ENCODE data around the gene USP20. TPM values are rescaled to one million over a fixed set of nuclear protein-coding genes. Genes with fewer than 3 reads are reported as not detected.
A peak's percentile ranks its signal among the peaks of the same experiment; 100 is the strongest.

The USP20 gene
- total RNA-seq, 2 donors from 2014 or later: 34.7 to 44.3 TPM

DNA sequence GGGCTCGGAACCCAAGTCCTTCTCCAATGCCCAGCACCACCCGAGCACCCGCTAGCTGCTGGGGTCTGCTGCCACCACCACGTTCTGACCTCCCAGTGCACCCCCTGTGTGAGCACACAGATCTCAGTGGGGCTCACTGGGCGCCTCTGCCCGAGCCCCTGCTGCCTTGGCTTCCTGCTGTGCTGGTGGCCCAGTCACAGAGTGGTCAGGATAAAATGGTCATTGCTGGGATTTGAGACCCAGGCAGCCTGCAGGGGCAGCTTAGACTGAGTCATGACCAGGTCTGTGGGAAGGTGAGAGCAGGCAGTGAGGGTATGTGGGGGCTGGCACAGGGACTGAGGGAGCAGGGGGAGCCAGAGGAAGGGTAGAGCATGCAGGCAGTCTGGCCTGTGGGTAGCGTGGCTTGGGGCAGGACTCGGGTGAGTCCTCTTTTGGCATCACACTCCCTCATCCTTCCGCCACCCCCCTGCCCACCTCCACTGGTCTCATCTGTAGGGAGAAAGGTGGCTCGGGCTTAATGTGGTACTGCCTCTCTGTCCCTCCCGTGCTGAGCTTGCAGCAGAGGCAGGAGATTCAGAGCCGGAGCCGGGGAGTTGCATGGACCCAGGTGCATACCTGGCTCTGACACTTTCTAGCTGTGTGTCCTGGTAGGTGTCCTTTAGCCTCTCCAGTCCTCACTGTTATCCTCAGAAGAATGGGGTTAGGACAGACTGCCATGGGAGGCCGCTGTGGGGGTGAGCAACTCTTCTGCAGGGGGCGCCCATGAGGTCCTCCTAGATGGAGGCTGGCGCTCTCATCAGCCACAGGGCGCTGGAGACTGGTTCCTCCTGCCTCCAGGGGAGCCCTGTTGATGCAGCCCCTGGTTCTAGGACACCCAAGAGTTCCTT, 32.1 kb downstream of the USP20 start:
- no peak for DNase-seq (ENCODE audit: low spot score)
- ATAC-seq: no peak
- Mint-ChIP-seq H3K9me3 (no peaks in the 10 kb centered on the region), H3K4me1 (ENCODE audit: low read depth in 2 of 2) (peaks cover 35 to 42% of the 10 kb centered on the region in 2 donors), H3K4me3 (no peak overlapping the region), H3K27ac (peak overlapping the region in 1 of 2 donors; percentile 51), H3K36me3 (peaks cover 4% of the 10 kb centered on the region), H3K27me3 (no peaks in the 10 kb centered on the region)

DNA sequence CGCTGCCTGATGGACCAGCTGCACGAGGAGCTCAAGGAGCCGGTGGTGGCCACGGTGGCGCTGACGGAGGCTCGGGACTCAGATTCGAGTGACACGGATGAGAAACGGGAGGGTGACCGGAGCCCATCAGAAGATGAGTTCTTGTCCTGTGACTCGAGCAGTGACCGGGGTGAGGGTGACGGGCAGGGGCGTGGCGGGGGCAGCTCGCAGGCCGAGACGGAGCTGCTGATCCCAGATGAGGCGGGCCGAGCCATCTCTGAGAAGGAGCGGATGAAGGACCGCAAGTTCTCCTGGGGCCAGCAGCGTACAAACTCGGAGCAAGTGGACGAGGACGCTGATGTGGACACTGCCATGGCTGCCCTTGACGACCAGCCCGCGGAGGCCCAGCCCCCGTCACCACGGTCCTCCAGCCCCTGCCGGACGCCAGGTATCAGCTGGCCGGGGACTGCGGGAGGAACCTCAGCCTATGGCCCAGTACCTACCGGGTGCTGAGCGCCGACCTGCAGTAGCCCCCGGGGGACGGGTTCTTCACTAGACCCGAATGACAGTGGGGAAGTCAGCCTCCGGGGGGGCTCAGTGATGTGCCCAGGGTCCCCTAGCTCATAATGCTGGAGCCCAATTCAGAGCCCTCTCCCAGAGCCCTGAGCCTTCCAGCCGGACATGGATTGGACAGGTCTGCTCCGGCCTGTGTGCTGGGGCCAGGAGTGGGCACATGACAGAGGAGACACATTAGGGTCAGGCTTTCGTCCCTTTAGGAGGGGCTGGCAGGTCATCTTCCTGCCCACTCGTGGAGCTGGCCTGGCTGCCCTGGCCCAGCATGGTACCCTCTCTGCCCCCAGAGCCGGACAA, 33.0 kb downstream of the USP20 start:
- peaks cover 4% of the 10 kb centered on the region for H3K36me3 Mint-ChIP-seq
- peaks cover 31 to 38% of the 10 kb centered on the region in 2 donors for H3K4me1 Mint-ChIP-seq (ENCODE audit: low read depth in 2 of 2)
- DNase-seq (ENCODE audit: low spot score): no peak

DNA sequence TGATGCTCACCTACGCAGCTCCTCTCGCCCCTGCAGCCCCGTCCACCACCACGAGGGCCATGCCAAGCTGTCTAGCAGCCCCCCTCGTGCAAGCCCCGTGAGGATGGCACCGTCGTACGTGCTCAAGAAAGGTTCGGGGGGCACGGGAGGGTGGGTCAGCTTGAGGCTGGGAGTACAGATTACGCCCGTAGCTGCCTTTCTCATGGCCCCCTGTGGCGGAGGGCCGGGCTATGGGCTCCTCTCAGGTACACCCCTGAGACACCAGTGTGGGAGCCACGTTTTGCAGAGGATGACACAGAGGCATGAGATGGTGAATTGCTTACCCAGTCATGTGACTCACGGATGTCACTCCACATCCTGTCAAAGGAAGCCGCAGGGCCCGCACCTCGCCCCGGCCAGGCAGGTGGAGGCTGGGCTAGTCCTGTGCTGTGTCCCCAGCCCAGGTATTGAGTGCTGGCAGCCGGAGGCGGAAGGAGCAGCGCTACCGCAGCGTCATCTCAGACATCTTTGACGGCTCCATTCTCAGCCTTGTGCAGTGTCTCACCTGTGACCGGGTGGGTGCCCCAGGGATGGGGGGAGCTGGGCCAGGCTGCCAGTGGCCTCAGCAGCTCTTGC, 33.7 kb downstream of the USP20 start:
- Mint-ChIP-seq H3K4me1 (ENCODE audit: low read depth in 2 of 2) (peaks cover 24 to 39% of the 10 kb centered on the region in 2 donors), H3K4me3 (peak overlapping the region; percentile 27), H3K27me3 (no peaks in the 10 kb centered on the region), H3K27ac (peak overlapping the region; percentile 62 to 84), H3K36me3 (peaks cover 4% of the 10 kb centered on the region), H3K9me3 (no peaks in the 10 kb centered on the region)
- ATAC-seq (peak; percentile 89 to 93), DNase-seq (ENCODE audit: low spot score) (peak; percentile 79)

More for the DNA sequence above, 33.0 kb downstream of the USP20 start:
- no peaks in the 10 kb centered on the region for H3K9me3 Mint-ChIP-seq
- peak overlapping the region; percentile 27 for H3K4me3 Mint-ChIP-seq
- H3K27ac Mint-ChIP-seq: peak overlapping the region; percentile 62 to 84
- no peak for ATAC-seq
- no peaks in the 10 kb centered on the region for H3K27me3 Mint-ChIP-seq

DNA sequence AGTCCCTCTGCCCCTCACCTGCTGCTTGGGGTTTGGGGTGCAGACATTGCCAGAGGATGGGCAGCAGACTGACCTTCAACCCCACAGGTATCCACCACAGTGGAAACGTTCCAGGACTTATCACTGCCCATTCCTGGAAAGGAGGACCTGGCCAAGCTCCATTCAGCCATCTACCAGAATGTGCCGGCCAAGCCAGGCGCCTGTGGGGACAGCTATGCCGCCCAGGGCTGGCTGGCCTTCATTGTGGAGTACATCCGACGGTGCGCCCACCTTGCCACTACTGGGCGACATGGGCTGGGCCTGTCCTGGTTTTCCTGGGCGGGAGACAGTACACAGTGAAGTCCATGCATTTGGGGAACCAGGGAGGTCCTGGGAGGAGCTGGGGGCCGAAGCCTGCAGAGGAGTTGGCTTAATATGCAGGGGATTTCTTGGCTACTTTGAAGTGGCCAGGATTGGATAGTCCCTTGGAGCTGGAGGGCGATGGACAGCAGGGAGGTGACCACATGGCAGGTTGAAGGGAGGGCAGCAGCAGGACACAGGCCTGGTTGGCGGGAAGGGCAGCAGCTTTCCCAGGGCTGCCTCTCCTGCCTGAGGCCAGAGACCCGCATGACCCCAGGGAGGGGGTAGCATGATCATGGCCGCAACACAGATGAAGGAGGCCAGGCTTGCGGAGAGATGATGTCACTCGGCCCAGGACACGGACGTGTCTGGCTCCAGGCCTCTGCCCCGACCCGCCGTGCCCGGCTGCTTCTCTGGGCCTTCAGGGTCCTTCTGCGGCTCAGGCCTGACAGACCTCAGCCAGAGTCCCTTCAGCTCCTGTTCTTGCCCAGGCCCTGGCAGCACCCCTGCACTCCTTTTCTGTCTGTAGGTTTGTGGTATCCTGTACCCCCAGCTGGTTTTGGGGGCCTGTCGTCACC, 34.6 kb downstream of the USP20 start:
- Mint-ChIP-seq H3K27ac (peak overlapping the region; percentile 62 to 84), H3K4me3 (peak overlapping the region; percentile 27), H3K27me3 (no peaks in the 10 kb centered on the region), H3K36me3 (peaks cover 2% of the 10 kb centered on the region), H3K9me3 (no peaks in the 10 kb centered on the region), H3K4me1 (ENCODE audit: low read depth in 2 of 2) (peaks cover 20 to 42% of the 10 kb centered on the region in 2 donors)
- DNase-seq (ENCODE audit: low spot score) (no peak), ATAC-seq (no peak)

DNA sequence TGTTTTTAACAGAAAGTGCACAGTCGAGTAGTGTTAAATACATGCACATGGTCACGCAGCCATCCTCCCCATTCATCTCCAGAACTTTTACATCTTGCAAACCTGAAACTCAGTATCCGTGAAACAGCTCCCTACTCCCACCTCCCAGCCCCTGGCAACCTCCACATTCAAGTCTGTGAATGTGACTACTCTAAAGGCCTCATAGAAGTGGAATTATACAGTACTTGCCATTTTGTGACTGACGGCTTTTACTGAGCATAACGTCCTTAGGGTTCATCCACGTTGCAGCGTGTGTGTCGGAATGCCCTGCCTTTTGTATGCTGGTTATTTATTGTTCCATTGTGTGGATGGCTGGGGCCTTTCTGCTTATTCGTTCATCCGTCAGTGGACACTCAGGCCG, 35.8 kb downstream of the USP20 start:
- Mint-ChIP-seq H3K27ac (peak overlapping the region in 1 of 2 donors; percentile 49), H3K4me1 (ENCODE audit: low read depth in 2 of 2) (peaks cover 15 to 39% of the 10 kb centered on the region in 2 donors), H3K9me3 (no peaks in the 10 kb centered on the region), H3K27me3 (no peaks in the 10 kb centered on the region), H3K4me3 (no peak overlapping the region), H3K36me3 (no peaks in the 10 kb centered on the region)
- no peak for ATAC-seq
- DNase-seq (ENCODE audit: low spot score): no peak

DNA sequence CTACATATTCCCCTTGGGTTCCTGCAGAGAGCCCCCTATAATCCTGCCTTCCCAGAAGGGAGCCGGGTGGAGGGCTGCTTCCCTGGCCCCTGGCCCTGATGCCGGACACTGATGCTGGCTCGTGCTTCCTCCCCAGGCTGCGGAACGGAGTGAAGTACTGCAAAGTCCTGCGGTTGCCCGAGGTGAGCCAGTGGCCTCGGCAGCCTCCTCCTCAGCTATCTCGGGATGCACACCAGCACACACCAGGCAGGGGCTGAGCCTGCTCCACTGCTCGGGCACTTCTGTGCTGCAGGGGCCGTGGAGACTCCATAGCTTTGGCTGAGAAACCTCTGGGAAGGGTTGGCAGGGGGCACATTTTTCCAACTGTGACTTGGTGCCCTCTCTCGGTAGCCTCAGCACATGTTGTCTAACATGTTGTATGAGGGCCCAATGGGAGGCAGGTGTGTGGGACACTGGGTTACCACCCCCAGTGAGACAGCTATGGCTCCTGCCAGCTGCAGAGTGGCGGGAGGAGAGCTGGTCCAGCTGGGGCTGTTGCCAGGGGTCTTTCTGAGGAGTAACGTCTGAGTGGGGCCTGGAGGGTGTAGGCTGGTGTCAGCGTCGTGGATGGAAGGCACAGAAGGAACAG, 38.4 kb downstream of the USP20 start:
- H3K4me1 Mint-ChIP-seq (ENCODE audit: low read depth in 2 of 2): peaks cover 20 to 37% of the 10 kb centered on the region in 2 donors
- DNase-seq (ENCODE audit: low spot score): no peak
- no peaks in the 10 kb centered on the region for H3K36me3 Mint-ChIP-seq
- H3K27me3 Mint-ChIP-seq: no peaks in the 10 kb centered on the region
- H3K4me3 Mint-ChIP-seq: no peak overlapping the region
- no peaks in the 10 kb centered on the region for H3K9me3 Mint-ChIP-seq
- ATAC-seq: no peak
- no peak overlapping the region for H3K27ac Mint-ChIP-seq

DNA sequence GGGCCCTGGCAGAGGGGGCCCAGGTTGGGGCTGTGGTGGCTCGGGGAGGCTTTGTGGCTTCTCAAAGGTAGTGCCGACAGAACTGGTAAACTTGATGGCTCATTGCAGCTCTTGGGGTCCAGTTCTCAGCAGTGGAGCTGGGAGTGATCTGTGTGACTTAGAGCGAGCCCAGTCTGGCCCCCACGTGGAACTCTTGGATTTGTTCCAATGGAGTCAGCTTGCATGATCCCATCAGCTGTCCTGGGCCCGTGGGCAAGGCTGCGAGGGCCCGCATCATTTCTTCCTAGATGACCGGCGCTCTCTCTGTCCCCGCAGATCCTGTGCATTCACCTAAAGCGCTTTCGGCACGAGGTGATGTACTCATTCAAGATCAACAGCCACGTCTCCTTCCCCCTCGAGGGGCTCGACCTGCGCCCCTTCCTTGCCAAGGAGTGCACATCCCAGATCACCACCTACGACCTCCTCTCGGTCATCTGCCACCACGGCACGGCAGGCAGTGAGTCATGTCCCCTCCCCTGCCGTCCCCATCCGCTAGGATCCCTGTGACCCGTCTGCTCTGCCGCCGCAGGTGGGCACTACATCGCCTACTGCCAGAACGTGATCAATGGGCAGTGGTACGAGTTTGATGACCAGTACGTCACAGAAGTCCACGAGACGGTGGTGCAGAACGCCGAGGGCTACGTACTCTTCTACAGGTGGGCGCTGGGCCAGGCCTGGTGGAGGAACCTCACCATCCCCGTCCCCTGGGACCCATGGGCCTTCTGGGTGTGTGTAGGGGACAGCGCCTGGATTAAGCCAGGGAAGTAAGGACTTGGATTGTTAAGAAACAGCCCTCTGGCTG, 39.2 kb downstream of the USP20 start:
- H3K27ac Mint-ChIP-seq: no peak overlapping the region
- H3K4me3 Mint-ChIP-seq: no peak overlapping the region
- DNase-seq (ENCODE audit: low spot score) (no peak), ATAC-seq (no peak)
- peaks cover 18 to 38% of the 10 kb centered on the region in 2 donors for H3K4me1 Mint-ChIP-seq (ENCODE audit: low read depth in 2 of 2)
- no peaks in the 10 kb centered on the region for H3K27me3 Mint-ChIP-seq
- no peaks in the 10 kb centered on the region for H3K36me3 Mint-ChIP-seq
- no peaks in the 10 kb centered on the region for H3K9me3 Mint-ChIP-seq

DNA sequence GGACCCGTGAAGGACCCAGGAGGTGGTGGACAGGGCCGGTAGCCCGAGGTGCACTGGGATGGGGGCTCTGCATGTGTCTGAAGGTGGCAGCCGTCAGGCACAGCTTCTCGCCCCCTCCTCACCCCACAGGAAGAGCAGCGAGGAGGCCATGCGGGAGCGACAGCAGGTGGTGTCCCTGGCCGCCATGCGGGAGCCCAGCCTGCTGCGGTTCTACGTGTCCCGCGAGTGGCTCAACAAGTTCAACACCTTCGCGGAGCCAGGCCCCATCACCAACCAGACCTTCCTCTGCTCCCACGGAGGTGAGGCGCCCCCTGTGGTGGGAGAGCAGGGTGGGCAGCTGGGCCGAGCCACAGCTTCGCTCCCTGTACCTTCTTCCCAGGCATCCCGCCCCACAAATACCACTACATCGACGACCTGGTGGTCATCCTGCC, 39.9 kb downstream of the USP20 start:
- DNase-seq (ENCODE audit: low spot score): no peak
- ATAC-seq: no peak
- H3K27ac Mint-ChIP-seq: no peak overlapping the region
- H3K4me1 Mint-ChIP-seq (ENCODE audit: low read depth in 2 of 2): peaks cover 14 to 37% of the 10 kb centered on the region in 2 donors
- H3K27me3 Mint-ChIP-seq: no peaks in the 10 kb centered on the region
- no peaks in the 10 kb centered on the region for H3K36me3 Mint-ChIP-seq
- H3K9me3 Mint-ChIP-seq: no peaks in the 10 kb centered on the region
- no peak overlapping the region for H3K4me3 Mint-ChIP-seq

DNA sequence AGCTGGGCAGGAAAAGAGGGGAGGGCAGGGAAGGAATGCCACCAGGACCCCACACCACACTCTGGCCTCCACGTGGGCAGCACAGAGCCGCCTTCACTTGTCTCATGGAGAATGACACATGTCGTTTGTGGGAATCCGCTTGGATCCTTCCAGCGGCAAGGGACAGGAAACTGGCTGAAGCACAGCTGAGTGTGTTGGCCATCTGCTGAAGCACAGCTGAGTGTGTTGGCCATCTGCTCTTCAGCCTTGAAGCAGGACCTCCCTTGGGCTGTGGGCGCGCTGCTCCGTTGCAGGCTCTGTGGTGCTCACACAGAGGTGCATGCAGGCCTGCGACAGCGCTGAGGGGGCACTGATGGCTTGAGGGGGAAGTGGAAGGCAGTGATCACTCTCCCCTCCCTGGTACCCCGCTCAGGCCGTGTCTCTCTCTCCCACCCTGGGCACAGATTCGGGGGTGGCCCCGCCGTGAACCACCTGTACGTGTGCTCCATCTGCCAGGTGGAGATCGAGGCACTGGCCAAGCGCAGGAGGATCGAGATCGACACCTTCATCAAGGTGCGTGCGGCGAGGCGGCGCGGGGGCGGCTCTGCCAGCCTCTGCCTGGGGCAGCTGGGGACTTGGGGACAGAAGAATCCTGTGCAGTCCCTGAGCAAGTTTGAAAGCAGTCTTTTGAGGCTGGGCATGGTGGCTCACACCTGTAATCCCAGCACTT, 40.6 kb downstream of the USP20 start:
- no peak for DNase-seq (ENCODE audit: low spot score)
- Mint-ChIP-seq H3K4me3 (no peak overlapping the region), H3K27ac (no peak overlapping the region), H3K27me3 (no peaks in the 10 kb centered on the region), H3K36me3 (no peaks in the 10 kb centered on the region), H3K9me3 (no peaks in the 10 kb centered on the region), H3K4me1 (ENCODE audit: low read depth in 2 of 2) (peaks cover 11 to 37% of the 10 kb centered on the region in 2 donors)
- no peak for ATAC-seq

DNA sequence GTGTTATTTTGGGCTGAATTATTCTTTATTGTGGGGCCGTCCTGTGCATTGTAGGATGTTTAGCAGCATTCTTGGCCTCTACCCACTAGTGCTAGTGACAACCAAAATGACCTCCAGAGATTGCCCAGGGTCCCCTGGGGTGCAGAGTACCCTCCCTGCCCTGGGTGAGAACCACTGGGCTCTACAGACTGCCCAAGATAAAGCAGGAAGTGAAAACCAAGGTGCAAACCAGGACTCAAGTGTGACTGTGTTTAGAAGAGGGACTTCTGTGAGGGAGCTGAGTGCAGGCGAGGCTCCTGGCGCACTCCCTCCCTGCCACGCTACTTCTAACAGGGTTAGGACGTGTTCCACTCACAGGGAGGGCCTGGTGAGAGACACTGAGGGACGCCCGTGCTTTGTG, 41.6 kb downstream of the USP20 start:
- Mint-ChIP-seq H3K9me3 (no peaks in the 10 kb centered on the region), H3K27me3 (no peaks in the 10 kb centered on the region), H3K4me1 (ENCODE audit: low read depth in 2 of 2) (peaks cover 9 to 39% of the 10 kb centered on the region in 2 donors), H3K4me3 (peak overlapping the region; percentile 62), H3K36me3 (no peaks in the 10 kb centered on the region), H3K27ac (peak overlapping the region; percentile 71 to 87)
- peak; percentile 76 to 81 for ATAC-seq
- DNase-seq (ENCODE audit: low spot score): no peak

DNA sequence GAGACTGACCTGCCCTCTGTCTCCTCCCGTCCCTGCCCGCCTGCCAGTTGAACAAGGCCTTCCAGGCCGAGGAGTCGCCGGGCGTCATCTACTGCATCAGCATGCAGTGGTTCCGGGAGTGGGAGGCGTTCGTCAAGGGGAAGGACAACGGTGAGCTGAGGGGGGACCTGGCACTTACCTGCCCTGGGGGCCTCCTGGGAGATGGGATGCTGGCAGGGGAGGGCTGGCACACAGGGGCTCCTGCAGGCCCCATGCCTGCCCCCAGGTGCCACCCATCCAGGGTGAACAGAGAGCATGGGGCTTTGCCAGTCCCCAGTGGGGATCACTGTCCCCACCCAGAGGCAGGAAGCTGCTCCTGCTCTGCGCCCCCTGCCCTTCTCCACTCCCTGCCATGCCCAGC, 43.0 kb downstream of the USP20 start:
- Mint-ChIP-seq H3K36me3 (no peaks in the 10 kb centered on the region), H3K9me3 (no peaks in the 10 kb centered on the region), H3K27ac (no peak overlapping the region), H3K4me1 (ENCODE audit: low read depth in 2 of 2) (peaks cover 9 to 38% of the 10 kb centered on the region in 2 donors), H3K27me3 (no peaks in the 10 kb centered on the region), H3K4me3 (no peak overlapping the region)
- DNase-seq (ENCODE audit: low spot score) (no peak), ATAC-seq (no peak)
